ENCODE data around the gene TMEM116.
"Not testable (repeated sequence)": the region's sequence is repeated elsewhere in the genome, so short reads cannot be mapped to it uniquely, and the experiment has no call there.

Gene TMEM116

GRCh38 chr12:112012775-112013600 lies at the start of gene TMEM116, which contains the start of gene ERP29:
Gene TMEM116 (minus strand): TSS chr12:112013165. CDS start chr12:112005270, 7,895 bp downstream.
Gene ERP29 (plus strand): TSS chr12:112013426. CDS start chr12:112013466, 40 bp downstream.
- peak; percentile 89 for DNase-seq

GRCh38 chr12:112061137-112061536 lies 48.2 kb upstream of the TMEM116 start:
- no peak for DNase-seq

- no peak for DNase-seq
These were observed 36.4 kb upstream of the TMEM116 start for GRCh38 chr12:112049351-112049750.

- no peak for DNase-seq
These were observed 33.0 kb upstream of the TMEM116 start for GRCh38 chr12:112046003-112046402.

- not testable (repeated sequence) for DNase-seq
These were observed 23.6 kb upstream of the TMEM116 start for GRCh38 chr12:112036614-112037013.

- no peak for DNase-seq
These were observed 22.3 kb upstream of the TMEM116 start for GRCh38 chr12:112035219-112035785.

GRCh38 chr12:112032292-112032691 lies 19.3 kb upstream of the TMEM116 start:
- no peak for DNase-seq

GRCh38 chr12:112031472-112031871 lies 18.5 kb upstream of the TMEM116 start:
- DNase-seq, result no peak

- no peak for DNase-seq
These were observed 16.3 kb upstream of the TMEM116 start for GRCh38 chr12:112029301-112029700.

GRCh38 chr12:112025808-112026375 lies 12.9 kb upstream of the TMEM116 start:
- no peak for DNase-seq

- no peak for DNase-seq
These were observed 10.9 kb upstream of the TMEM116 start for GRCh38 chr12:112023759-112024396.

GRCh38 chr12:112022241-112023016 lies 9.5 kb upstream of the TMEM116 start:
- no peak for DNase-seq

- DNase-seq, result no peak
These were observed 8.0 kb upstream of the TMEM116 start for GRCh38 chr12:112020947-112021457.

- no peak for DNase-seq
These were observed 5.7 kb upstream of the TMEM116 start for GRCh38 chr12:112018571-112019237.

GRCh38 chr12:112017041-112017440 lies 4.1 kb upstream of the TMEM116 start:
- no peak for DNase-seq

GRCh38 chr12:112015938-112016337 lies 3.0 kb upstream of the TMEM116 start:
- no peak for DNase-seq

- no peak for DNase-seq
These were observed 837 bp upstream of the TMEM116 start for GRCh38 chr12:112013601-112014402.

GRCh38 chr12:112011685-112012084 lies 1.3 kb downstream of the TMEM116 start:
- no peak for DNase-seq

GRCh38 chr12:112010415-112011344 lies 2.3 kb downstream of the TMEM116 start:
- no peak for DNase-seq

GRCh38 chr12:112009596-112009995 lies 3.4 kb downstream of the TMEM116 start:
- DNase-seq, result not testable (repeated sequence)
